ENCODE data around the gene PZP. TPM values are rescaled to one million over a fixed set of nuclear protein-coding genes. Genes with fewer than 3 reads are reported as not detected.
"Not testable (repeated sequence)": the region's sequence is repeated elsewhere in the genome, so short reads cannot be mapped to it uniquely, and the experiment has no call there.

The PZP gene
- 2.2 TPM for total RNA-seq (ENCODE audit: unreplicated experiment)
- long read RNA-seq, result 0 reads

DNA sequence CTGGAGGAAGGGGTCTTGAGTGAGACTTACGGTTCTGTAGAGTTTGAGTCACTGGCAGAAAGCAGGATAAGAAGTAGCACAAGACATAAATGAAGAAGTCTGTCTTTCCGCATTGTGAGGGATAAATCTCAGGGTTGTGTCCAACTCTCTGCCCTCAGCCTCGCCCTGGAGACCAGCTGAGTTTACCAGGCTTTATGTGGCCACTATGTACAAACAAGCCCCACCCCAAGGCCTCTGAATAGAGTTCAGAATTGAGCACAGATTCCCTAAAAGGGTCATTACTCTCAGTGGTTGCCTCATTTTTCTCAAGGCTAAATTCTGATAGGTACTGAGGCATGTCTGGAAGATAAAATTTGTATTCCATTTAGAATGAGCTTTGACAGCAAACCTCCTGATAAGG is at the start of gene PZP:
Gene PZP (minus strand): TSS at position 167 of the 400 bp plus-strand sequence. CDS start 54 bp downstream, at position 113.
- Mint-ChIP-seq H3K9me3 (ENCODE audit: unreplicated experiment) (no peaks in the 10 kb centered on the region), H3K27ac (ENCODE audit: unreplicated experiment) (no peak within 1 kb of the TSS), H3K4me3 (ENCODE audit: unreplicated experiment) (no peak within 1 kb of the TSS), H3K4me1 (ENCODE audit: unreplicated experiment) (no peaks in the 10 kb centered on the region), H3K27me3 (ENCODE audit: unreplicated experiment) (no peaks in the 10 kb centered on the region), H3K36me3 (ENCODE audit: low read depth, unreplicated experiment) (no peaks in the 10 kb centered on the region)
- DNase-seq (ENCODE audit: low spot score), result no peak
- TF ChIP-seq, protein P1, sequence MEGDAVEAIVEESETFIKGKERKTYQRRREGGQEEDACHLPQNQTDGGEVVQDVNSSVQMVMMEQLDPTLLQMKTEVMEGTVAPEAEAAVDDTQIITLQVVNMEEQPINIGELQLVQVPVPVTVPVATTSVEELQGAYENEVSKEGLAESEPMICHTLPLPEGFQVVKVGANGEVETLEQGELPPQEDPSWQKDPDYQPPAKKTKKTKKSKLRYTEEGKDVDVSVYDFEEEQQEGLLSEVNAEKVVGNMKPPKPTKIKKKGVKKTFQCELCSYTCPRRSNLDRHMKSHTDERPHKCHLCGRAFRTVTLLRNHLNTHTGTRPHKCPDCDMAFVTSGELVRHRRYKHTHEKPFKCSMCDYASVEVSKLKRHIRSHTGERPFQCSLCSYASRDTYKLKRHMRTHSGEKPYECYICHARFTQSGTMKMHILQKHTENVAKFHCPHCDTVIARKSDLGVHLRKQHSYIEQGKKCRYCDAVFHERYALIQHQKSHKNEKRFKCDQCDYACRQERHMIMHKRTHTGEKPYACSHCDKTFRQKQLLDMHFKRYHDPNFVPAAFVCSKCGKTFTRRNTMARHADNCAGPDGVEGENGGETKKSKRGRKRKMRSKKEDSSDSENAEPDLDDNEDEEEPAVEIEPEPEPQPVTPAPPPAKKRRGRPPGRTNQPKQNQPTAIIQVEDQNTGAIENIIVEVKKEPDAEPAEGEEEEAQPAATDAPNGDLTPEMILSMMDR (IDR thresholded peaks at IDR 0.05; ENCODE audit: unreplicated experiment), result no peak

DNA sequence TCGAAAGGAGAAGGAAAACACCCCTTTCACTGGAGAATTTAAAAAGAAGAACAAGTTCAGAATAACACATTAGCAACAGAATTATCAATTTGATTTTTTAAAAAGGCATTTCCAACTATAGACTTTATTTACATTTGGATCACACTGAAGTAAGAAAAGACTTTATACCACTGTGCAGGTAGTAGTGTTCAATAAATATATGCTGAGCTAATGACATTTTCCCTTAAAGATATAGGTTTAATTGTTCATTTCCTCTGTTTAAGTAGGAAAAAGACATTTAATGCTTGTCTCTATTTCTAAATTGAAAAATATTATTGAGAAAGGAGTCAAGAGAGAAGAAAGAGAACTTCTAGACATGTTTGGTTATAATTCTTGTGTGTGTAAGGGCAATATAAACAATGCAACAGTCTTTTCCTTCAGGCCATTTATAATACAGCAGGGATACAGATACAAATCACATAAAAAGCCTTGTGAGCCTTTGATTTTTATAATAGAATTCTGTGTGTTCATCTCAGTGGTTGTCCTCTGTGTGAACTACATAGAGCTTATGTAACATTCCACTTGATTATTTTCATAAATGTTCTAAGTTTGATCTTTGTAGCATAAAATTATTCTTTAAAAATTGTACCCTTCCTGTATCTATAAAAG is 48.7 kb upstream of the PZP start:
- peaks cover 3% of the 10 kb centered on the region for H3K4me1 Mint-ChIP-seq (ENCODE audit: unreplicated experiment)
- H3K36me3 Mint-ChIP-seq (ENCODE audit: low read depth, unreplicated experiment), result no peaks in the 10 kb centered on the region
- H3K27ac Mint-ChIP-seq (ENCODE audit: unreplicated experiment), result no peak overlapping the region
- TF ChIP-seq, protein P1 (IDR thresholded peaks at IDR 0.05; ENCODE audit: unreplicated experiment), result no peak
- no peaks in the 10 kb centered on the region for H3K9me3 Mint-ChIP-seq (ENCODE audit: unreplicated experiment)
- H3K4me3 Mint-ChIP-seq (ENCODE audit: unreplicated experiment), result no peak overlapping the region
- no peaks in the 10 kb centered on the region for H3K27me3 Mint-ChIP-seq (ENCODE audit: unreplicated experiment)
- no peak for DNase-seq (ENCODE audit: low spot score)

DNA sequence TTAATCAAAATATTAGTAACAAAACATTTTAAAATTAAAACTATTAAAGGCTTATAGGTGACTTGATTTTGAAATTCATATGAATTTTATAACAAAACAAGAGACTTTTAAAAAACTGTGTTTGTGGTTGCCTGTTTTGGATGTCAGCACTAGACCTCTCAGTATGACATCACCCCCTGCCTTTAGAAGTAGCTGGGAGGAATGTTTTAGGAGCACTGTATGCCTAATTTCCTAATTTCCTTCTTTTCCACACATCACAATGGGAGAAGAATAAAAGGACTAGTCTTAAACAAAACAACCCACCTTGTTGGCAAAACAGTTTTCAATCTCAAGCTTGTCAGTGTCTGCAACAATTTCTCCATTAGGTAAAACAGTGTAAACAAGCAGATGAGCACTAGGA is 48.1 kb upstream of the PZP start:
- Mint-ChIP-seq H3K27me3 (ENCODE audit: unreplicated experiment) (no peaks in the 10 kb centered on the region), H3K27ac (ENCODE audit: unreplicated experiment) (no peak overlapping the region), H3K9me3 (ENCODE audit: unreplicated experiment) (no peaks in the 10 kb centered on the region), H3K4me3 (ENCODE audit: unreplicated experiment) (no peak overlapping the region), H3K36me3 (ENCODE audit: low read depth, unreplicated experiment) (no peaks in the 10 kb centered on the region), H3K4me1 (ENCODE audit: unreplicated experiment) (peaks cover 3% of the 10 kb centered on the region)
- TF ChIP-seq, protein P1 (IDR thresholded peaks at IDR 0.05; ENCODE audit: unreplicated experiment), result no peak
- no peak for DNase-seq (ENCODE audit: low spot score)

DNA sequence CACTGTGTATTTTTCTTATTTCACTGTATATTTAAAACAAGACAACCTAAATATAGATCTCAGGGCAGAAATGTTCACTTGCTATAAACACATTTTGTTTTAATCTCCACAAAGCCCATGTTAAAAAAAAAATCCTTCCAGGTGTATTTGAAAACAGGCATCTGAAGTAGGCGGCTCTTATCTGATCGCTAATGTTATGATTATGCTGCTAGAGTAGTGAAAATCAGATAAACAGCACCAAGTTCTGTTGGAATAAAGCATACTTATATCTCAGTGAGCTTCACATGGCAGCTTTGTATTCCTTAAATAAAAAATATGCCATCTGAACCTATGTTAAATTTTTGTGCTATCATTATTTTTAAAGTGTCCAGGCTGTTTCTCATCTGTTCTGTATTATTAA is 47.6 kb upstream of the PZP start:
- H3K9me3 Mint-ChIP-seq (ENCODE audit: unreplicated experiment), result no peaks in the 10 kb centered on the region
- no peak overlapping the region for H3K27ac Mint-ChIP-seq (ENCODE audit: unreplicated experiment)
- no peaks in the 10 kb centered on the region for H3K27me3 Mint-ChIP-seq (ENCODE audit: unreplicated experiment)
- DNase-seq (ENCODE audit: low spot score), result no peak
- H3K4me3 Mint-ChIP-seq (ENCODE audit: unreplicated experiment), result no peak overlapping the region
- peaks cover 3% of the 10 kb centered on the region for H3K4me1 Mint-ChIP-seq (ENCODE audit: unreplicated experiment)
- H3K36me3 Mint-ChIP-seq (ENCODE audit: low read depth, unreplicated experiment), result no peaks in the 10 kb centered on the region
- TF ChIP-seq, protein P1 (IDR thresholded peaks at IDR 0.05; ENCODE audit: unreplicated experiment), result no peak

DNA sequence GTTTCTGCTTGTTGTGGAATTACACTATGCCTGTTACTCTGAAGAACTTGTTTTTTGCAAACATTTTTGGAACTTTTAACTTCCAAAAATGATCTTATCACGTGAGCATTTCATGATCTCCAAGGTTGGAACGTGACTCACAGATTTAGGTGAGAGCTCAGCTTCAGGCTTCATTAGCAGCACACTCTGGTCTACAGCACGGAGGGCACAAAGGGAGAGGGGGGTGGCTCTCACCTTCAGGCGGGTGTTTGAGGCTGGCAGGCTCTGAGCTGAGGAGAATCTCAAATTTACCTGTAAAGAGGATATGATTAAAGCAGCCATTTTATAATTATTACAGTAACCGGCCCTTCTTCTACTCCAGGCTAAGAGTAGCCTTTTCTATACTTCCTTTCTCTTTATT is 45.3 kb upstream of the PZP start:
- no peaks in the 10 kb centered on the region for H3K27me3 Mint-ChIP-seq (ENCODE audit: unreplicated experiment)
- no peak for DNase-seq (ENCODE audit: low spot score)
- TF ChIP-seq, protein P1 (IDR thresholded peaks at IDR 0.05; ENCODE audit: unreplicated experiment), result no peak
- H3K4me3 Mint-ChIP-seq (ENCODE audit: unreplicated experiment), result no peak overlapping the region
- H3K36me3 Mint-ChIP-seq (ENCODE audit: low read depth, unreplicated experiment), result no peaks in the 10 kb centered on the region
- H3K4me1 Mint-ChIP-seq (ENCODE audit: unreplicated experiment), result peaks cover 3% of the 10 kb centered on the region
- no peak overlapping the region for H3K27ac Mint-ChIP-seq (ENCODE audit: unreplicated experiment)
- H3K9me3 Mint-ChIP-seq (ENCODE audit: unreplicated experiment), result no peaks in the 10 kb centered on the region

DNA sequence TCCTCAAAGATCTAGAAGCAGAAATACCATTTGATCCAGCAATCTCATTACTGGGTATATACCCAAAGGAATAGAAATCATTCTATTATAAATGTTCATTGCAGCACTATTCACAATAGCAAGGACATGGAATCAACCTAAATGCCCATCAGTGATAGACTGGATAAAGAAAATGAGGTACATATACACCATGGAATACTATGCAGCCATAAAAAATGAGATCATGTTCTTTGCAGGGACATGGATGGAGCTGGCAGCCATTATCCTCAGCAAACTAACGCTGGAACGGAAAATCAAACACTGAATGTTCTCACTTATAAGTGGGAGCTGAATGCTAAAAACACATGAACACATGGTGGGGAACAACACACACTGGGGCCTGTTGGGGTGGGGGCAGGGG is 44.6 kb upstream of the PZP start:
- H3K27me3 Mint-ChIP-seq (ENCODE audit: unreplicated experiment); H3K4me1 Mint-ChIP-seq (ENCODE audit: unreplicated experiment); H3K27ac Mint-ChIP-seq (ENCODE audit: unreplicated experiment); H3K36me3 Mint-ChIP-seq (ENCODE audit: low read depth, unreplicated experiment); H3K9me3 Mint-ChIP-seq (ENCODE audit: unreplicated experiment); H3K4me3 Mint-ChIP-seq (ENCODE audit: unreplicated experiment); DNase-seq (ENCODE audit: low spot score): not testable (repeated sequence)

Measured in endothelial cell (in vitro differentiated cells).